Chondrocyte (in vitro differentiated cells): ENCODE results near the gene GOLT1B. TPM values are rescaled to one million over a fixed set of nuclear protein-coding genes. Genes with fewer than 3 reads are reported as not detected.

ENCODE experiments used
- DNase-seq: peaks from one replicate; pipeline ENCODE4 v3.0.0; 2021; ENCODE audit warnings: mixed read lengths, low spot score
- H3K27ac Mint-ChIP-seq: one replicate; pipeline ENCODE4 v1.8.0; 2021; ENCODE audit warnings: mild to moderate bottlenecking, moderate library complexity, mixed read lengths; ENCODE audit not compliant: unreplicated experiment
- H3K27me3 Mint-ChIP-seq: 2 replicates; pipeline ENCODE4 v1.8.0; 2021; ENCODE audit warnings: low read depth, mixed read lengths
- H3K36me3 Mint-ChIP-seq: 2 replicates; pipeline ENCODE4 v1.8.0; 2021; ENCODE audit warnings: low read depth, mixed read lengths
- H3K4me1 Mint-ChIP-seq: 2 replicates; pipeline ENCODE4 v1.8.0; 2021; ENCODE audit warnings: low read depth, mild to moderate bottlenecking, mixed read lengths
- H3K4me3 Mint-ChIP-seq: one replicate; pipeline ENCODE4 v1.8.0; 2021; ENCODE audit warnings: mild to moderate bottlenecking, moderate library complexity, mixed read lengths; ENCODE audit not compliant: unreplicated experiment
- H3K9me3 Mint-ChIP-seq: 2 replicates; pipeline ENCODE4 v1.8.0; 2021; ENCODE audit warnings: low read depth, mixed read lengths
- CTCF ChIP-seq: fragments of 200-600 bp; sonication (generic); IDR thresholded peaks from 2 replicates; pipeline ENCODE4 v1.5.0; 2021; ENCODE audit warnings: antibody characterized with exemption, mild to moderate bottlenecking, moderate library complexity
- total RNA-seq: library from RNA; stranded (reverse); gene quantifications from 3 replicates; pipeline ENCODE4 v1.2.1, GENCODE V29; 2021

GOLT1B gene
- total RNA-seq, 1 donor from 2014 or later: 84.8 TPM

- Mint-ChIP-seq H3K27me3 (no peaks in the 10 kb centered on the region), H3K27ac (no peak overlapping the region), H3K4me1 (peaks cover 46% of the 10 kb centered on the region), H3K9me3 (no peaks in the 10 kb centered on the region), H3K36me3 (peaks cover 7% of the 10 kb centered on the region), H3K4me3 (no peak overlapping the region)
- DNase-seq: no peak
- no peak for TF ChIP-seq CTCF
Measured at GRCh38 chr12:21502872-21503271, 1.3 kb downstream of the GOLT1B start.

GRCh38 chr12:21505888-21506287 lies 4.3 kb downstream of the GOLT1B start:
- H3K36me3 Mint-ChIP-seq: peaks cover 19% of the 10 kb centered on the region
- no peak overlapping the region for H3K4me3 Mint-ChIP-seq
- no peak overlapping the region for H3K27ac Mint-ChIP-seq
- H3K4me1 Mint-ChIP-seq: peaks cover 36% of the 10 kb centered on the region
- TF ChIP-seq CTCF: no peak
- H3K27me3 Mint-ChIP-seq: no peaks in the 10 kb centered on the region
- H3K9me3 Mint-ChIP-seq: no peaks in the 10 kb centered on the region
- DNase-seq: no peak

GRCh38 chr12:21507849-21508248 lies 6.3 kb downstream of the GOLT1B start:
- no peak overlapping the region for H3K4me3 Mint-ChIP-seq
- peaks cover 30% of the 10 kb centered on the region for H3K4me1 Mint-ChIP-seq
- no peaks in the 10 kb centered on the region for H3K27me3 Mint-ChIP-seq
- peaks cover 22% of the 10 kb centered on the region for H3K36me3 Mint-ChIP-seq
- no peak overlapping the region for H3K27ac Mint-ChIP-seq
- no peak for DNase-seq
- no peak for TF ChIP-seq CTCF
- H3K9me3 Mint-ChIP-seq: no peaks in the 10 kb centered on the region

GRCh38 chr12:21509768-21510167 lies 8.2 kb downstream of the GOLT1B start:
- no peak overlapping the region for H3K27ac Mint-ChIP-seq
- TF ChIP-seq CTCF: no peak
- no peaks in the 10 kb centered on the region for H3K27me3 Mint-ChIP-seq
- no peak overlapping the region for H3K4me3 Mint-ChIP-seq
- no peak for DNase-seq
- peaks cover 11% of the 10 kb centered on the region for H3K4me1 Mint-ChIP-seq
- H3K9me3 Mint-ChIP-seq: no peaks in the 10 kb centered on the region
- peaks cover 27% of the 10 kb centered on the region for H3K36me3 Mint-ChIP-seq

- no peak overlapping the region for H3K27ac Mint-ChIP-seq
Measured at GRCh38 chr12:21516281-21516680, 14.7 kb downstream of the GOLT1B start.

More at GRCh38 chr12:21516281-21516680, 14.7 kb downstream of the GOLT1B start:
- no peak for TF ChIP-seq CTCF
- DNase-seq: no peak
- H3K4me1 Mint-ChIP-seq: no peaks in the 10 kb centered on the region
- H3K36me3 Mint-ChIP-seq: peaks cover 20% of the 10 kb centered on the region
- no peaks in the 10 kb centered on the region for H3K9me3 Mint-ChIP-seq
- no peaks in the 10 kb centered on the region for H3K27me3 Mint-ChIP-seq
- no peak overlapping the region for H3K4me3 Mint-ChIP-seq
